ENCODE data around the gene OVOL1.

The OVOL1 gene

DNA sequence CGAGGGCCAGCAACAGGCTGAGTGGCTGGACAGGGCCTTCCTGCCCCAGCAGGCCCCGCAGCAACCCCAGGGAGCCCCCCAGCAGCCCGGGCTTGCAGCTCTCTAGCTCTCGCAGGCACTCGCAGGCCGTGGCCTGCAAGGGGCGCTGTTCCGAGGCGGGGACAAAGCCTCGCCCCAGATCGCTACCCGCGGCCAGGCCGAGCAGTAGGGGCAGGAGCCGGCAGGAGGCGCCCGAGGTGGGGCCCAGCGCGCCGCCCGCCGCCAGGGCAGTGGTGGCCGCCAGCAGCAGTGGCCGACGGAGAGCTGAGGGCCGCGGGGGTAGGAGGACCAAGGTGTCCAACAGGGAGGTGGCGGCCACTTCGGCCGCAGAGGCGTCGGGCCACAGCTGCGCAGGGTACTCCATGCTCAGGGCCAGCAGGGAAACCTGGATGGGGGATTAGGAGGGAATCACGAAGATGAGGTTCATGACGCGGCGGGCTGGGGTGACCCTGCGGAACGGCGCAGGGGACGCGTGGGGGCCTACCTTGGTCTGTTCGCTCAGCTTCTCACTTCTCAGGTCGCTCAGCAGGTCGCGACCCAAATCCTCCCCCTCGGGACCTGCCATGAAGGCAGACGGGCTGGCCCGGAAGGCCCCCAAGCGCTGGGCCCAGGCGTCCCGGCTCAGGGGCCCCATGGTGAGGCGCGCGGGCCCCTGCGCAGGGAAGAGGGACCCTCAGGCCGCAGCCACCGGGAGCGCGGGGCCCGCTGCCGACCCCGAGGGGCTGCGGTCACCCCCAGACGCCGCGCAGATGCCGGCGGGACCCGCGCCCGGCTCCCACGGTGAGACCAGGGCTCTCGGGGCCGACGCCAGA, 6.7 kb upstream of the OVOL1 start:
- peak overlapping the region; percentile 76 for H3K27ac ChIP-seq
- ChIA-PET CTCF (interaction anchor here (0.5 to 3.4 kb wide), 29 partner anchors 10 to 917 kb away, joined by 3 to 42 read pairs (median 4); partner anchors contain the start of genes KAT5, MUS81 and RNASEH2C), POLR2A (ENCODE audit: low non-redundant PET) (interaction anchor here (0.5 to 1.4 kb wide), 3 partner anchors 9 to 288 kb away, joined by 3 to 4 read pairs (median 3); no protein-coding TSS in a partner anchor)
- TF ChIP-seq CTCF (conservative IDR thresholded peaks at IDR 0.05; ENCODE audit: low read depth), result peak; percentile 95
- DNase-seq (ENCODE audit: low spot score), result peak; percentile 52

DNA sequence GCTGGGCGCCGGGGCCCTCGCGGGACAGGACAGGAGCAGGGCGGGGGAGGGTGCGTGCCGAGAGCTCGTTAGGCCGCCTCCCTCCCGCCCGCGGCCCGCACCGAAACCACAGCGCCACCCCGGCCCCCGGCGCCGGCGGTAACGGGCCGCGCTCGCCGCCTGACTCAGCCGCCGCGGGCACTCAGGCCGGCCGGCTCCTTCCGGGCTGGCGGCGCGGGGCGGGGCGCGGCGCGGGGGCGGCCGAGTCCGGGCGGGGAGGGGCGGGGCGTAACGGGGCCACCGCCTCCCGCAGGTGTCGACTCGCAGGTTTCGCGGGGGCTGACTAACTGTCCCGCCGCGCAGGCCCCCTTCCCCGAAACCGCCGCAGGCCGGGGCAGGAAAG, 6.1 kb upstream of the OVOL1 start, which contains the start of gene AP5B1:
TSS of gene AP5B1 (minus strand) at position 207 of the 382 bp plus-strand sequence. CDS start 385 bp downstream, outside the sequence.
- POLR2A ChIA-PET (ENCODE audit: low non-redundant PET), result interaction anchor here (0.5 to 1.4 kb wide), 3 partner anchors 9 to 288 kb away, joined by 3 to 4 read pairs (median 3); no protein-coding TSS in a partner anchor
- no peak for TF ChIP-seq CTCF (conservative IDR thresholded peaks at IDR 0.05; ENCODE audit: low read depth)
- peak within 1 kb of the TSS; percentile 76 for H3K27ac ChIP-seq
- DNase-seq (ENCODE audit: low spot score), result peak; percentile 75
- CTCF ChIA-PET, result interaction anchor here (0.5 to 3.4 kb wide), 17 partner anchors 10 to 174 kb away, joined by 3 to 42 read pairs (median 4); partner anchors contain the start of genes KAT5 and RNASEH2C

- CTCF ChIA-PET, result interaction anchor here (0.6 to 3.0 kb wide), 6 partner anchors 11 to 105 kb away, joined by 3 to 37 read pairs (median 18); partner anchors contain the start of genes KAT5 and RNASEH2C
- H3K27ac ChIP-seq, result peak overlapping the region; percentile 76
These were observed 5.5 kb upstream of the OVOL1 start for GRCh38 chr11:65781152-65781961.

DNA sequence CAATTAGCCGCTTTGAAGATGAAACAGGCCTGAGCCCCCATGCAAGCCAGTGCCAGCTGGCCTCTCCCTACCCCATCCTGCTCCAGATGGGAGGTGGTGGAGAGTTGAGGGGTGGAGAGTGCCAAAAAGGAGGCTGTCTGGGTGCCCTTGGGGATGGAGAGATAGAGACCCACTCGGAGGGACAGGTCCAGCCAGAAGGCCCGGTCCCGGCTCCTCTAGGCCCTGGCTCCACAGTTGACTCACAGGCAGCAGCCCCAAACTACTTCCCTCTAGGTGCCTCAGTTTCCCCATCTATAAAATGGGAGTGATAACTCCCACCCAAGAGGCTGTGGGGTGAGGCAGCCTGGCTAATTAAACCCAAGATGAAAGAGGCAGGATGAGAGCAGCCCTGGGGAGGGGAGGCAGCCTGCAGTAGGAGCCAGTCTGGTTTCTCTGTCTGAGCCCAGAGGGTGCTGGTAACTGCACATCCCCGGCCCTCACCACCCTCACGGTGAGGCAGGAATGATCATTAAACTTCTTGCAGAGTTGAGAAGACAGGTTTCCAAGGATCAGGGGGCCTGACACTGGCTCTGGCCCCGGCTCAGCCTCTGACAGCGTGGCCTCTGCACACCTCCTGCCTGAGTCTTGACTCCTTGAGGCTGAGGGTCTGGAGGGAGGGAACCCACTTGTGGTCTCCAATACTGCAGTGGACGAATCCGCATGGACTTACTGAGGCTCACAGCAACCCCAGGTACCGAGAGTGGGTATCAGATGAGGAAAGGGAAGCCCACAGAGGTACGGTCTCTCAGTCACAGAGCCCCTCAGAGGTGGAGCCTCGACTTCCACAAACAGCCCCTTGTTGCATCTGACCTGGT, 4.7 kb upstream of the OVOL1 start:
- no peak for DNase-seq (ENCODE audit: low spot score)
- peak overlapping the region; percentile 76 for H3K27ac ChIP-seq
- ChIA-PET CTCF (no interaction called here), POLR2A (ENCODE audit: low non-redundant PET) (no interaction called here)
- TF ChIP-seq CTCF (conservative IDR thresholded peaks at IDR 0.05; ENCODE audit: low read depth), result no peak

More at GRCh38 chr11:65781152-65781961, 5.5 kb upstream of the OVOL1 start:
- DNase-seq (ENCODE audit: low spot score), result no peak
- POLR2A ChIA-PET (ENCODE audit: low non-redundant PET), result interaction anchor here (0.6 to 1.4 kb wide), 2 partner anchors 13 to 289 kb away, joined by 3 read pairs; no protein-coding TSS in a partner anchor
- peak; percentile 39 for TF ChIP-seq CTCF (conservative IDR thresholded peaks at IDR 0.05; ENCODE audit: low read depth)

DNA sequence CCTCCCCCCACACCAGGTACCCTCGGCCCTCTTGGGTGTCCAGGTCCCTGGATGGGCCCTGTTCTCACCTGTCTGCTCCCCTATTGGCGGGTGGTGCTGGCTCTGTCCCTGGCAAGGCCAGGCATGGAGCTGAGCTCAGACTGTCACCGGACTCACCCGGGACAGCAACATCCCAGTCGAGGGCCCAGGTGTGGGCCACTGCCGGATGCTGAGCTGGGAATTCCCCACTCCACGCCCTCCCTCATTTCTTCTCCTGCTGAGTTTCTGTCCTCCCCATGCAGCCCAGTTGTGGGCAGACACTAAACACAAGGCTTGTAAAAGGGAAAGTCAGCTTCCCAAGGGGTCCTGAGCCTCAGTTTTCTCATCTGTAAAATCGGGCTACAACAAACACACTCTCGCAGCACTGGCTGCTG, 4.0 kb upstream of the OVOL1 start:
- POLR2A ChIA-PET (ENCODE audit: low non-redundant PET), result no interaction called here
- peak overlapping the region; percentile 76 for H3K27ac ChIP-seq
- DNase-seq (ENCODE audit: low spot score), result no peak
- CTCF ChIA-PET, result interaction anchor here (0.6 kb wide), 1 partner anchor 8 kb away, joined by 4 read pairs; no protein-coding TSS in a partner anchor
- TF ChIP-seq CTCF (conservative IDR thresholded peaks at IDR 0.05; ENCODE audit: low read depth), result no peak
